HCT116 (cell line): ENCODE results near the gene CGNL1. TPM values are rescaled to one million over a fixed set of nuclear protein-coding genes. Genes with fewer than 3 reads are reported as not detected.

Experiments used
- ATAC-seq: fragments of 200-7000 bp; cut with Tn5 transposase; 2 replicates; pipeline ENCODE4 v1.9.1; 2020; ENCODE audit warnings: mild to moderate bottlenecking, moderate library complexity
- BruUV-seq: library from RNA; stranded (reverse); fragments of 400-500 nt; replicated peaks from 2 replicates; lab custom pipeline; 2021; lab: Mats Ljungman, UMichigan
- CTCF ChIA-PET: fragments of 300-600 bp; sonication (Branson Sonifier 250); formaldehyde crosslinking; loops from one replicate; lab custom pipeline; 2021; ENCODE audit warnings: antibody characterized with exemption; lab: Charles Lee
- POLR2A ChIA-PET: fragments of 300-600, 350-600 bp; sonication (Branson Sonifier 250); formaldehyde crosslinking; loops from one replicate; lab custom pipeline; 2021; ENCODE audit warnings: antibody characterized with exemption; lab: Charles Lee
- RAD21 ChIA-PET, 2 experiments: fragments of 300-600 bp; sonication (Branson Sonifier 250); formaldehyde crosslinking; loops; one replicate each; lab custom pipeline; 2023; ENCODE audit warnings: low total read pairs in 2 of 2; ENCODE audit not compliant: uncharacterized antibody in 2 of 2, unreplicated experiment in 2 of 2, low non-redundant PET in 1 of 2; lab: Charles Lee
- DNase-seq: peaks from one replicate; pipeline ENCODE4 v3.0.0-alpha.2; 2010; ENCODE audit warnings: low read depth, low spot score
- H2AFZ ChIP-seq: fragments of 200-600 bp; shearing (Covaris generic), sonication (generic); 2 replicates; pipeline ENCODE4 v1.6.1; 2017; ENCODE audit warnings: low read depth, mixed run types, mixed read lengths, antibody characterized with exemption, low read length; ENCODE audit not compliant: poor library complexity, severe bottlenecking
- H3K27ac ChIP-seq: 2 replicates; pipeline ENCODE4 v1.5.1; 2012; ENCODE audit warnings: low read depth, low read length
- H3K27me3 ChIP-seq: fragments of 200-600 bp; sonication (generic); 2 replicates; pipeline ENCODE4 v1.6.1; 2016; ENCODE audit warnings: mixed run types, low read length, mixed read lengths; ENCODE audit not compliant: insufficient read depth
- H3K36me3 ChIP-seq, 2 experiments: fragments of 200-500 bp in 1 of 2; fragments of 200-600 bp in 1 of 2; sonication (Bioruptor generic) in 1 of 2; sonication (generic) in 1 of 2; 2 replicates each; pipeline versions ENCODE4 v1.5.1 to v1.6.1; 2014 to 2016; ENCODE audit warnings: low read length in 2 of 2, inconsistent platforms in 1 of 2, mixed read lengths in 1 of 2, mixed run types in 1 of 2; ENCODE audit not compliant: insufficient read depth in 2 of 2, control insufficient read depth in 1 of 2
- H3K4me1 ChIP-seq, 2 experiments: fragments of 200-600 bp in 1 of 2; sonication (generic) in 1 of 2; 2 replicates each; pipeline versions ENCODE4 v1.5.1 to v1.6.1; 2012 to 2017; ENCODE audit warnings: low read length in 2 of 2, inconsistent platforms in 1 of 2, mild to moderate bottlenecking in 1 of 2, mixed read lengths in 1 of 2, mixed run types in 1 of 2, moderate library complexity in 1 of 2; ENCODE audit not compliant: insufficient read depth in 2 of 2, control insufficient read depth in 1 of 2
- H3K4me2 ChIP-seq: fragments of 200-600 bp; sonication (generic); 2 replicates; pipeline ENCODE4 v1.6.1; 2017; ENCODE audit warnings: mixed run types, low read length, mixed read lengths
- H3K4me3 ChIP-seq, 2 experiments: fragments of 200-600 bp in 1 of 2; sonication (generic) in 1 of 2; replicated peaks in 1 of 2; 2 replicates each; pipeline ENCODE4 v1.5.1; 2011 to 2016; ENCODE audit warnings: low read length in 2 of 2, control low read depth in 1 of 2, low read depth in 1 of 2, mild to moderate bottlenecking in 1 of 2, mixed read lengths in 1 of 2, mixed run types in 1 of 2
- H3K79me2 ChIP-seq: fragments of 200-600 bp; sonication (generic); 2 replicates; pipeline ENCODE4 v1.6.1; 2017; ENCODE audit warnings: mild to moderate bottlenecking, mixed run types, low read length, moderate library complexity, mixed read lengths; ENCODE audit not compliant: insufficient read depth
- H3K9ac ChIP-seq: fragments of 200-600 bp; sonication (generic); 2 replicates; pipeline ENCODE4 v1.6.1; 2016; ENCODE audit warnings: low read length, mixed read lengths
- H3K9me2 ChIP-seq: fragments of 200-600 bp; sonication (generic), shearing (Covaris generic); 2 replicates; pipeline ENCODE4 v1.6.1; 2017; ENCODE audit warnings: mixed run types, mild to moderate bottlenecking, moderate library complexity; ENCODE audit not compliant: insufficient read depth
- H3K9me3 ChIP-seq, 2 experiments: fragments of 200-500 bp in 1 of 2; fragments of 200-600 bp in 1 of 2; sonication (Bioruptor generic) in 1 of 2; sonication (generic) in 1 of 2; 2 replicates each; pipeline ENCODE4 v1.6.1; 2014 to 2017; ENCODE audit warnings: low read length in 2 of 2, mixed read lengths in 2 of 2, inconsistent platforms in 1 of 2, low read depth in 1 of 2, mild to moderate bottlenecking in 1 of 2, mixed run types in 1 of 2, moderate library complexity in 1 of 2; ENCODE audit not compliant: control insufficient read depth in 1 of 2, insufficient read depth in 1 of 2
- H4K20me1 ChIP-seq: fragments of 200-600 bp; sonication (generic), shearing (Covaris generic); 2 replicates; pipeline ENCODE4 v1.6.1; 2017; ENCODE audit warnings: mixed run types, mild to moderate bottlenecking, moderate library complexity; ENCODE audit not compliant: insufficient read depth
- CTCF ChIP-seq, 3 experiments: fragments of 200-600 bp in 1 of 3; sonication (generic) in 1 of 3; IDR thresholded peaks in 2 of 3; conservative IDR thresholded peaks in 1 of 3; 2 replicates each; pipeline ENCODE4 v1.5.1; 2012 to 2017; ENCODE audit warnings: low read depth in 2 of 3, low read length in 2 of 3, antibody characterized with exemption in 1 of 3, borderline replicate concordance in 1 of 3, control low read depth in 1 of 3, mild to moderate bottlenecking in 1 of 3, mixed read lengths in 1 of 3, mixed run types in 1 of 3, moderate library complexity in 1 of 3; ENCODE audit not compliant: insufficient read depth in 1 of 3
- EGR1 ChIP-seq: IDR thresholded peaks from 2 replicates; pipeline ENCODE4 v1.6.1; 2012; ENCODE audit warnings: low read depth
- ELF1 ChIP-seq: IDR thresholded peaks from 2 replicates; pipeline ENCODE4 v1.6.1; 2012; ENCODE audit warnings: low read depth, borderline replicate concordance
- JUND ChIP-seq: IDR thresholded peaks from 2 replicates; pipeline ENCODE4 v1.6.1; 2012
- MAX ChIP-seq: IDR thresholded peaks from 2 replicates; pipeline ENCODE4 v1.6.1; 2012
- SRF ChIP-seq: IDR thresholded peaks from 2 replicates; pipeline ENCODE4 v1.6.1; 2012; ENCODE audit warnings: low read depth
- ZBTB33 ChIP-seq: IDR thresholded peaks from 2 replicates; pipeline ENCODE4 v1.6.1; 2011; ENCODE audit warnings: mild to moderate bottlenecking, low read length, moderate library complexity; ENCODE audit not compliant: insufficient replicate concordance; ENCODE audit errors: extremely low read depth
- ZFX ChIP-seq: fragments of 450-650 bp; IDR thresholded peaks from 2 replicates; pipeline ENCODE4 v1.6.1; 2017
- intact Hi-C: fragments of 100-400 bp; cut with micrococcal nuclease; formaldehyde crosslinking; loops from 2 replicates; pipeline ENCODE4 v1.10.0; 2022
- total RNA-seq: library from RNA; stranded (reverse); gene quantifications from one replicate; pipeline ENCODE4 v1.2.1, GENCODE V29; 2021; ENCODE audit not compliant: unreplicated experiment

CGNL1 gene
- total RNA-seq, 1 experiment from 2014 or later = 2.2 TPM

- TF ChIP-seq ZBTB33 (no peak), JUND (no peak), ELF1 (no peak), MAX (no peak), EGR1 (no peak), ZFX (no peak), SRF (no peak)
Measured at GRCh38 chr15:57327985-57328471, 48.3 kb upstream of the CGNL1 start (continued).

GRCh38 chr15:57328479-57328878 lies 47.8 kb upstream of the CGNL1 start:
- ChIA-PET RAD21 (no interaction called here), POLR2A (no interaction called here), CTCF (interaction anchor here (1.6 kb wide), 1 partner anchor 214 kb away, joined by 3 read pairs; no protein-coding TSS in a partner anchor)
- no peaks in the 10 kb centered on the region for H3K79me2 ChIP-seq
- no peaks in the 10 kb centered on the region for H3K9me2 ChIP-seq
- no peaks in the 10 kb centered on the region for H3K9me3 ChIP-seq
- DNase-seq (no peak), ATAC-seq (no peak)
- H4K20me1 ChIP-seq = no peaks in the 10 kb centered on the region
- H3K4me1 ChIP-seq = peaks cover 8 to 18% of the 10 kb centered on the region in 2 experiments
- H3K27me3 ChIP-seq = no peaks in the 10 kb centered on the region
- no TSS peak for BruUV-seq
- no peak overlapping the region for H3K27ac ChIP-seq
- intact Hi-C loops = no loop called here
- H3K9ac ChIP-seq = no peak overlapping the region
- TF ChIP-seq CTCF (IDR thresholded peaks at IDR 0.05 in 2 of 3, conservative IDR thresholded peaks at IDR 0.05 in 1 of 3; ENCODE audit: borderline replicate concordance in 1 of 3, insufficient read depth in 1 of 3, low read depth in 2 of 3, low read length in 2 of 3) = 0 out of 6 replicates have a peak, but pooled peaks of 1 of the 3 experiments have one; percentile 19
- no peak for TF ChIP-seq SRF
- no peaks in the 10 kb centered on the region for H3K36me3 ChIP-seq
- H3K4me3 ChIP-seq = no peak overlapping the region
- no peak overlapping the region for H3K4me2 ChIP-seq
- H2AFZ ChIP-seq = no peak overlapping the region
